ENCODE data around the gene NUDT8.

NUDT8 gene

DNA sequence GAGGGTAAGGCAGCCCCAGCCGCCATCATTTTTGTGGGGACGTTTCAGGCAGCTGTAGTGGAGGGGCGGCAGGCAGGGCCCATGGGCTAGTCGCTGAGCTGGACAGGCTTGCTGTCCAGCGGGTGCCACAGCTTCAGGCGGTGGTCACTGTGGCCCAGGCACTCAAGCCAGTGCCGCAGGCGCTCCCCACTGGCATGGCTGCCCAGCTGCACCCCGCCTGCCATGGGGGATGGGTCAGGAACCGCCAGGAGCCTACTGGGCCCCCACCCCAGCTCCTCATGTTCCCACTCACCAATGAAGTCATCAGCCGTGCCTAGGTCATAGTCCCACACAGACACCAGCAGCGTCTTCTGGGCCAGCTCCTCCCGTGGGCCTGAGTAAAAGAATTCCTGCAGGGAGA is 17.0 kb downstream of the NUDT8 start:
- no peak overlapping the region for H3K27ac ChIP-seq
- TF ChIP-seq, protein P1, sequence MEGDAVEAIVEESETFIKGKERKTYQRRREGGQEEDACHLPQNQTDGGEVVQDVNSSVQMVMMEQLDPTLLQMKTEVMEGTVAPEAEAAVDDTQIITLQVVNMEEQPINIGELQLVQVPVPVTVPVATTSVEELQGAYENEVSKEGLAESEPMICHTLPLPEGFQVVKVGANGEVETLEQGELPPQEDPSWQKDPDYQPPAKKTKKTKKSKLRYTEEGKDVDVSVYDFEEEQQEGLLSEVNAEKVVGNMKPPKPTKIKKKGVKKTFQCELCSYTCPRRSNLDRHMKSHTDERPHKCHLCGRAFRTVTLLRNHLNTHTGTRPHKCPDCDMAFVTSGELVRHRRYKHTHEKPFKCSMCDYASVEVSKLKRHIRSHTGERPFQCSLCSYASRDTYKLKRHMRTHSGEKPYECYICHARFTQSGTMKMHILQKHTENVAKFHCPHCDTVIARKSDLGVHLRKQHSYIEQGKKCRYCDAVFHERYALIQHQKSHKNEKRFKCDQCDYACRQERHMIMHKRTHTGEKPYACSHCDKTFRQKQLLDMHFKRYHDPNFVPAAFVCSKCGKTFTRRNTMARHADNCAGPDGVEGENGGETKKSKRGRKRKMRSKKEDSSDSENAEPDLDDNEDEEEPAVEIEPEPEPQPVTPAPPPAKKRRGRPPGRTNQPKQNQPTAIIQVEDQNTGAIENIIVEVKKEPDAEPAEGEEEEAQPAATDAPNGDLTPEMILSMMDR (conservative IDR thresholded peaks at IDR 0.05): no peak
- TF ChIP-seq ZFX (IDR thresholded peaks at IDR 0.05): no peak

DNA sequence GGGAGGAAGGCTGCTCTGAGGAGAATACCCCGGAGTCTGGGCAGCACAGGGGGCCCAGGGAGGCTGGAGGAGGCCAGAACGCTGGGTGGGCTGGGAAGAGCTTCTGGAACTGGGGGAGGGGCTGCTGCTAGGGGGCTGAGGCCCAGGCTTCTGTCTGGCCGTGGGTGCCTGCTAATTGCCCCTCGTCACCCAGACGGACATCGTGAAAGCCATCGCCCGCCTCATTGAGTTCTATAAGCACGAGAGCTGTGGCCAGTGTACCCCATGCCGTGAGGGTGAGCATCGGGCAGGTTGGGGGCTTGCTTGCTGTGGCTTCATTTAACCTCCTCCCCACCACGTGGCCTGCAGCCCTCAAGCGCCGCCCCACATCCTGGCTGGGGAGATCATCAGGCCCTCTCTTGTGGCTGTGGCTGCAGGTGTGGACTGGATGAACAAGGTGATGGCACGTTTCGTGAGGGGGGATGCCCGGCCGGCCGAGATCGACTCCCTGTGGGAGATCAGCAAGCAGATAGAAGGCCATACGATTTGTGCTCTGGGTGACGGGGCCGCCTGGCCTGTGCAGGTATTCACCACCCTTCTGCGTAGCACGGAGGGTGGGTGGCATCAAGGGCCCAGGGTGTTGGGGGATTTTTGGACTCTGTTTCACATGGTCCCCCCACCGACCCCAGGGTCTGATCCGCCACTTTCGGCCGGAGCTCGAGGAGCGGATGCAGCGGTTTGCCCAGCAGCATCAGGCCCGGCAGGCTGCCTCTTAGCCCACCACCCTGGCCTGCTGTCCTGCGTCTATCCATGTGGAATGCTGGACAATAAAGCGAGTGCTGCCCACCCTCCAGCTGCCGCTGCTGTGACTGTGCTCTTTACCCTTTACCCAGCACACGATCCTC is 17.8 kb downstream of the NUDT8 start:
- no peak overlapping the region for H3K27ac ChIP-seq
- TF ChIP-seq, protein P1 (conservative IDR thresholded peaks at IDR 0.05): no peak
- no peak for TF ChIP-seq ZFX (IDR thresholded peaks at IDR 0.05)

DNA sequence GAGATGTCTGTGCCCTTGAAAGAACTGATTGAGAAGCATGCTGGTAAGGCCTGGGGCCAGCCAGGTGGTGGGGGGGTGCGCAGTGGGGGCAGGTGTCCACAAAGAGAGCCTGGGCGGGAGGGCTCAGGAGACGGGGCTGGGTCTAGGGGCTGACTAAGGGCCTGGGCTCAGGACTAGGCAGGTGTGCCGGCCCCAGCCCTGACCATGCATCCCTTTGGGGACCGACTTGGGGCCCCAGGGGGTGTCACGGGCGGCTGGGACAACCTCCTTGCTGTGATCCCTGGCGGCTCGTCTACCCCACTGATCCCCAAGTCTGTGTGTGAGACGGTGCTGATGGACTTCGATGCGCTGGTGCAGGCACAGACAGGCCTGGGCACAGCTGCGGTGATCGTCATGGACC is 18.6 kb downstream of the NUDT8 start:
- TF ChIP-seq ZFX (IDR thresholded peaks at IDR 0.05): no peak
- TF ChIP-seq, protein P1 (conservative IDR thresholded peaks at IDR 0.05): no peak

DNA sequence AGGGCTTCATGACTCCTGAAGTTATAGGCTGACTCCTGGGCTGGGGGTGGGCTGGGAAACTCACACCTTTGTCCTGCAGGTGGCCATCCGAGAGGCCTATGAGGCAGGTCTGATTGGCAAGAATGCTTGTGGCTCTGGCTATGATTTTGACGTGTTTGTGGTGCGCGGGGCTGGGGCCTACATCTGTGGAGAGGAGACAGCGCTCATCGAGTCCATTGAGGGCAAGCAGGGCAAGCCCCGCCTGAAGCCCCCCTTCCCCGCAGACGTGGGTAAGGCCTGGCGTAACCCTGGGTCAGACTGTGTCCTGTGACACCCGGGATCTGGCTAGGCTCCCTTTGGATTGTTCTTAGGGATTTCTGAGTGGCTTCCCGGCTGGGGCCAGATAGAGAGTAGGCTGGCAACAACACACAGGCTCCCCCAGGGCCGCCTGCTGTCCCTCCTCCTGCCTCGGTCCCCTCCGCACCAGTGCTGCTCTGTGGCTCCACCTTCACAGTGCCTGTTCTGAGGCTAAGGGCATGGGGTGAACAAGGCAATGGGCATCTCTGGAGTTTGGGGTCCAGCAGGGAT is 19.4 kb downstream of the NUDT8 start:
- H3K27ac ChIP-seq: no peak overlapping the region
- TF ChIP-seq, protein P1 (conservative IDR thresholded peaks at IDR 0.05): no peak
- no peak for TF ChIP-seq ZFX (IDR thresholded peaks at IDR 0.05)

More for the DNA sequence above, 18.6 kb downstream of the NUDT8 start:
- H3K27ac ChIP-seq: no peak overlapping the region

DNA sequence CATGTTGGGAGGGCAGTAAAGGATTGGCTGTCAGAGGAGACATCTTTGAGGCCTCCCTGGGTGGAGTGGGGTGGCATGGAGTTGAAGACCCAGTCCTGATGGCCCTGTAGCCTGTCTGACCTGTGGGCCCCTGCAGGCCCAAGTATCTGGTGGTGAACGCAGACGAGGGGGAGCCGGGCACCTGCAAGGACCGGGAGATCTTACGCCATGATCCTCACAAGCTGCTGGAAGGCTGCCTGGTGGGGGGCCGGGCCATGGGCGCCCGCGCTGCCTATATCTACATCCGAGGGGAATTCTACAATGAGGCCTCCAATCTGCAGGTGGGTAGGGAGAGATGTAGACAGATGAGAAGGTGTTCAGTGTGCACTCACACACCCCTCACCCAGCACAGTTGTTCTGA is 20.4 kb downstream of the NUDT8 start:
- no peak for TF ChIP-seq ZFX (IDR thresholded peaks at IDR 0.05)
- TF ChIP-seq, protein P1 (conservative IDR thresholded peaks at IDR 0.05): no peak

DNA sequence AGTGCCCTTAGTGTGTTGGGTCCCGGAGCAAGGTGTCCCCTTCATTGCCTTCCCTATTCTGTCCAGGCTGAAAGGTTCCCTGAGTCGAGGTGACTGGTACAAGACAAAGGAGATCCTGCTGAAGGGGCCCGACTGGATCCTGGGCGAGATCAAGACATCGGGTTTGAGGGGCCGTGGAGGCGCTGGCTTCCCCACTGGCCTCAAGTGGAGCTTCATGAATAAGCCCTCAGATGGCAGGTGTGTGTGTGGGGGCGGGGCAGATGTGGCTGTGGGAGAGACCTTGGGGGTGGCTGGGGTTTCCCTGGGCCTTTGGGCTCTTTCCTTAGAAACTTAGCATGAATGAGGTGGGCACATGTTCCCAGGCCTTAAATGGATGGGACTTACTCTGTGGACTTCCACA is 21.3 kb downstream of the NUDT8 start:
- H3K27ac ChIP-seq: no peak overlapping the region
- TF ChIP-seq, protein P1 (conservative IDR thresholded peaks at IDR 0.05): no peak
- no peak for TF ChIP-seq ZFX (IDR thresholded peaks at IDR 0.05)

More for the DNA sequence above, 20.4 kb downstream of the NUDT8 start:
- H3K27ac ChIP-seq: no peak overlapping the region

DNA sequence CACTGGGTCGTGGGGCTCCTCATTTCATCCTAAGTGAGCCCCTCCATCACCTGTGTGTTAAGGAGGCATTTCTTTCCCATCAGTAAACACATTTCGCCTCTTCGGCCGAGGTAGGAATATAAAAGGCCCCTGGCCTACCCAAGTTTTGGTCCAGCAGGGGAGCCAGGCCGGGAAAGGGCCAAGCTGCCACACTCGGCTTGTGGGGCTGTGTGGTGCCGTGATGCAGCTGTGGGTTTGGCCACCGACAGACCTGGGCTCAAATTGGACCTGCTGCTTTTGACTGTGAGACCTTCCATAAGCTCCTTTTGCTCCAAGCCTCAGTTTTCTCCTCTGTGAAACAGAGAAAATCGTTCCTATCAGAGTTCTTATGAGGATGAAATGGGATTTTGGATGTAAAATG is 22.2 kb downstream of the NUDT8 start:
- peak overlapping the region; percentile 86 for H3K27ac ChIP-seq
- TF ChIP-seq ZFX (IDR thresholded peaks at IDR 0.05): no peak
- TF ChIP-seq, protein P1 (conservative IDR thresholded peaks at IDR 0.05): no peak

Data from C4-2B (cell line).